T1000 (cell line): ENCODE data around the gene SF3B3.

ENCODE experiments used
- DNase-seq: peaks from one replicate; lab custom pipeline; 2025; ENCODE audit warnings: mixed read lengths; lab: John Stamatoyannopoulos, UW

SF3B3 gene

DNA sequence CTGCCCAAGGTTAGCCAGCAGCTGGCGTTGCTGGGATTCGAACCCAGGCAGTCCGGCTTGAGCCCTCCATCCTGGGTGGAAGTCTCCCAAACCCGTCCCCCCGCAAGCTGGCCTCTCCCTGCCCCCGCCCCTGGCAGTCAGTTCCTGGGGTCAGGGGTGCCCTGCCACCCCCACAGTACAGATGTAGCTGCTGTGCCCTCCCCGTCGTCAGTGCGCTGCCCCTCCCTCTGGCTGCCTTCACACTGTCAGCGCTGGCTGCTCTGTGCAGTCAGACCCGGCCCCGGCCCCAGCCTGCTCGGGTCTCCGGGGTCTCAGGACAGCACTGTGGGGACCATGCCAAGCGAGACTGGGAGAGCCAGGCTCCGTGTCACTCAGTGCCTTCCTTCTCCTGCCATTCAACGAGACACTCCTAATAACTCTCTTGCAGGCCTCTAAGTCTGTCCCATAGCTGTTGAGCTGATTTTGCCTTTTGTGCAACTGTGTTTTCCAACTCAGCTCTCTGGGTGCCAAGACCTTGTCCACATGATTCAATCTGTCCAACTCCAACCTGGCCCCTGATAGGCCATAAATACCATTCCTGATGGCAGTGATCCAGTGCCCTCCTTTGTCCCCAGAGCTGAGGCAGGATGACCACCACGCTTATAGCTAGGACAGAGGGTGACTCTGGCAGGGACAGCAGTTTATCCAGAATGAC, 67.3 kb downstream of the SF3B3 start:
- DNase-seq: no peak

- no peak for DNase-seq
Measured at GRCh38 chr16:70591615-70592014, 68.0 kb downstream of the SF3B3 start.

DNA sequence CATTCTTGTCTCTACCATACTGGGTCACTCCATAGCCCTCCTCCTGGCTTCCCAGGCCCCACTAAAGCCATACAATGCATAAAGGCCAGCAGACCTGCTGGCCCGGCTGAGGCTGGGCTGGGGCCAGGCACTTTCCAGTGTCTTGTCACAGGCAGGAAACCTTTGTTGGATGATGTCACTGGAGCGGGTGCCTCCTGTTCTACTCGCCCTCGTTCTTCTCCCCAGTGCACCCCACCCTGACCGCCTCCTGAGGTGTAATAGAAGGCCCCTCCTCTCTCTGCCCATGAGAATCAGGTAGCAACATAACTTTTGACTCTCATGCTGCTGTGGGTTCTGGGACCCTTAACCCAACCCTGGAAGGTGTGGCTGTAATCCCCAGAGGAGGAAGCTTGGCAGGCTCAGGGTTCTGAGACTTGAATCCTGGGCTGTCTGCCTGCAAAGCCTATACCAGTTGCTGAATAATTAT, 68.5 kb downstream of the SF3B3 start:
- DNase-seq: no peak

DNA sequence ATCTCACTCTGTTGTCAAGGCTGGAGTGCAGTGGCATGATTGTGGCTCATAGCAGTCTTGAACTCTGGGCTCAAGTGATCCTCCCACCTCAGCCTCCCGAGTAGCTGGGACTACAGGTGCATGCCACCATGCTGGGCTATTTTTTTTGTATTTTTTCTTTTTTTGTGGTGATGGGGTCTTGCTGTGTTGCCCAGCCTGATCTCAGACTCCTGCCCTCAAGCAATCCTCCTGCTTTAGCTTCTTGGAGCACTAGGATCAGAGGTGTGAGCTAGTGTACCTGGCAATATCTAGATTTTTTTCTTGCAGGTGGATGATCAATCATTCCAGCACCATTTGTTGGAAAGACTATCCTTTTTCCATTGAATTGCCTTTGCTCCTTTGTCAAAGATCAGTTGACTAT, 69.9 kb downstream of the SF3B3 start:
- DNase-seq: no peak

DNA sequence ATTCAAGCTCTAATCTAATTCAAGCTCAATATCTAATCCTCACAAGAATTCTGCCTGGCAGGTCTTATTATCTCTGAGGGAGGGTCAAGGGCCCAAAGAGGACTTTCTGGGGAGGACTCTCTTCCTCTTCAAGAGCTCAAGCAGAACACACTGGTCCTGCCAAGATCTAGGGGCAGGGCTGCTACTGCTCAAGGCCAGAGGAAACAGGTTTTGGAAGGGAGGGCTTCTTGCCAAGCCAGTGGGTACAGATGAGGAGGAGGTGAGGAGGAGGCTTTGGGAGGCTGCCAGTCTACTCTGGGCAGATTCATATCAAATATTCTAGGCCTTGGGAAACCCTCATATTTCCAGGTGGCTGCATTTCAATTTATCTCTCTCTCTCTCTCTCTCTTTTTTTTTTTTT, 71.0 kb downstream of the SF3B3 start:
- DNase-seq: no peak

GRCh38 chr16:70597135-70597835, 73.7 kb downstream of the SF3B3 start:
- no peak for DNase-seq

GRCh38 chr16:70598937-70599503, 75.4 kb downstream of the SF3B3 start:
- DNase-seq: no peak

- no peak for DNase-seq
Measured at GRCh38 chr16:70600730-70601129, 77.1 kb downstream of the SF3B3 start.

GRCh38 chr16:70601576-70602575, 78.3 kb downstream of the SF3B3 start:
- DNase-seq: no peak

GRCh38 chr16:70602831-70603230, 79.2 kb downstream of the SF3B3 start:
- no peak for DNase-seq

GRCh38 chr16:70604407-70605282, 81.0 kb downstream of the SF3B3 start:
- no peak for DNase-seq

GRCh38 chr16:70605283-70605657, 81.7 kb downstream of the SF3B3 start:
- DNase-seq: no peak

DNA sequence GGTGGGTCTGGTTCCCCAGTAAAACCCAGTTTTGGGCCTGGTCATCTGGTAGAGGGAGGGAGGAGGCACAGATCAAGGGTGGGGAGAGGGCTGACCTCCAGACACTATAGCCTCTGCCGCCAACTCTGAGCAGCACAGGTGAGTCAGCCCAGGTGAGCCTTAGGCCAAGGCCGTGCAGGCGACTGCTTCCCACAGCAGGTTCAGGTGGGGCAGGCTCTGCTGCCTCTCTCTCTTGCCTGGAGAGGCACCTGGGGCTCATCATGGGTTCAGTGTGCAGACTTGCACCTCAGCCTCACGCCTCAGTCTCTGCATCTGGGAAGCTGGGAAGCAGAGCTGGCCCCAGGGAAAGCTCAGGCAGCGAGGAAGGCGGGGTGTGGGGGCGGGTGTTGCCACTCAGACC, 84.9 kb downstream of the SF3B3 start:
- DNase-seq: no peak

GRCh38 chr16:70610273-70611223, 86.9 kb downstream of the SF3B3 start:
- DNase-seq: no peak

- no peak for DNase-seq
Measured at GRCh38 chr16:70611224-70611598, 87.6 kb downstream of the SF3B3 start.

GRCh38 chr16:70611785-70612303, 88.2 kb downstream of the SF3B3 start:
- no peak for DNase-seq

DNA sequence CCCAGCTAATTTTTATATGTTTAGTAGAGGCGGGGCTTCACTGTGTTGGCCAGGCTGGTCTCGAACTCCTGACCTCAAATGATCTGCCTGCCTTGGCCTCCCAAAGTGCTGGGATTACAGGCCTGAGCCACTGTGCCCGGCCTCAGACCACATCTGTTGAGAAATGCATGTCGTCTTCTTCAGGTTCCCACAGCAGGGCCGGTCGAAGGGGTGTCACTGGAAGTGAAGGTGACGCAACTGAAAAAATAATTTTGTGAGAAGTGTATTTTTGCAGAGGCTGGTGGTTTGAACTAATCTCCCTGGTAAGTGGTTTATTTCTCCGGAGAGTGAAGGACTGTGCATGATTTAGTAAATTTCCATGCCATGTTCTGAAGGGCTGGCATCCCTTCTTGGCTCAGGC, 89.3 kb downstream of the SF3B3 start:
- DNase-seq: no peak

DNA sequence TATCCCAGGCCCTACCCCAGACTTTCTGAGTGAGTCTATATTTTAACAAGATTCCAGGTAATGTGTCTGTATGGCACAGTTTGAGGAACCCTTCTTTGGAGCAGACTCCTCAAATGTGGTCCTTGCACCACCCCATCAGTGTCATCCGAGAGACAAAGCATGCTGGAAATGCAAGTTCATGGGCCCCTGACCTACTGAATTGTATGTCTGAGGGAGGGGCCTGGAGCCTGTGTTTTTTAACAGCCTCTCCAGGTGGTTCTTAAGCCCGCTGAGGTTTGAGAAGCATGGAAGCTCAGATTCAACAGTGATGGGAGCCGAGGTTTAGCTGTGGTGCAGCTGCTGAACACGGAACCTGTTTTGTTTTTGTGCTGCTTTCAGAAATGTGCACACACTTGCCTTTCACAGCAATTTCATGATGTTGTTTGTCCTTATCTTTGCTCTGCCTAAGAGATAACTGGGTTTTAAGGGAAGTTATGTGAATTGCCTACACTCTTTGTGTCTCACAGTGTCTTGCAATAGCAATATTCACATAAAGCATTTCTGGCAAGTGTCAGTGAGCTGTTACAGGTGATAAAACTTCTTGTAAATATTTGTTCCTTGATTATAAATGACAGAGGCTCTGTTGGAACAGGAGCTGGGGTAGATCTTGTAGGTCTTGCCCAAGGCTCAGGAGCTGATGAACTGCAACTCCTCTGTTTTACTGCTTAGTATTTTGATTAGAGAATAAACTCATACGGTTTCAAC, 90.8 kb downstream of the SF3B3 start:
- DNase-seq: no peak

- DNase-seq: no peak
Measured at GRCh38 chr16:70615945-70616344, 92.3 kb downstream of the SF3B3 start.
